Large intestine (tissue), 3 donors: ENCODE data around the gene PAMR1. TPM values are rescaled to one million over a fixed set of nuclear protein-coding genes. Genes with fewer than 3 reads are reported as not detected.

ENCODE experiments used
- DNase-seq, 2 donors: peaks; one replicate each; pipeline versions ENCODE4 v3.0.0 to v3.0.0-alpha.2; 2013
- H3K27ac ChIP-seq: one replicate; pipeline ENCODE4 v1.5.1; 2013; ENCODE audit warnings: low read length
- H3K27me3 ChIP-seq: 2 replicates; pipeline ENCODE4 v1.6.1; 2013; ENCODE audit warnings: low read length; ENCODE audit not compliant: control insufficient read depth, insufficient read depth
- H3K36me3 ChIP-seq: 2 replicates; pipeline ENCODE4 v1.6.1; 2013; ENCODE audit warnings: low read length; ENCODE audit not compliant: control insufficient read depth, insufficient read depth
- H3K4me1 ChIP-seq: one replicate; pipeline ENCODE4 v1.6.1; 2013; ENCODE audit warnings: low read length; ENCODE audit not compliant: control insufficient read depth, insufficient read depth
- H3K4me3 ChIP-seq: one replicate; pipeline ENCODE4 v1.5.1; 2013; ENCODE audit warnings: low read length
- H3K9me3 ChIP-seq: one replicate; pipeline ENCODE4 v1.6.1; 2013; ENCODE audit warnings: mild to moderate bottlenecking, low read depth, low read length, moderate library complexity; ENCODE audit not compliant: control insufficient read depth
- WGBS: methylation state at CpG from one replicate; pipeline ENCODE4 v1.1.5; 2013; ENCODE audit warnings: low lambda C conversion rate; ENCODE audit not compliant: insufficient coverage; 5-methylcytosine and 5-hydroxymethylcytosine counted together
- polyA plus RNA-seq: library from polyadenylated mRNA; unstranded; fragments of 120-200 nt; gene quantifications from one replicate; pipeline ENCODE4 v1.2.1, GENCODE V29; 2013

PAMR1 gene
- polyA plus RNA-seq, 1 donor: 8.3 TPM

GRCh38 chr11:35464308-35464707 lies 61.1 kb downstream of the PAMR1 start:
- Histone ChIP-seq H3K4me1 (no peaks in the 10 kb centered on the region), H3K27me3 (peaks cover 4% of the 10 kb centered on the region), H3K9me3 (no peaks in the 10 kb centered on the region), H3K27ac (no peak overlapping the region), H3K4me3 (no peak overlapping the region), H3K36me3 (no peaks in the 10 kb centered on the region)
- no peak for DNase-seq
- WGBS: 100% methylated on average over 1 of the region's 1 CpG

- Histone ChIP-seq H3K9me3 (no peaks in the 10 kb centered on the region), H3K4me1 (no peaks in the 10 kb centered on the region), H3K27me3 (peaks cover 4% of the 10 kb centered on the region), H3K4me3 (no peak overlapping the region), H3K36me3 (no peaks in the 10 kb centered on the region), H3K27ac (no peak overlapping the region)
- no CpG with 5 or more reads among the region's 13 CpGs for WGBS
- no peak for DNase-seq
Measured at GRCh38 chr11:35463331-35463751, 62.1 kb downstream of the PAMR1 start.

GRCh38 chr11:35461917-35462538 lies 63.4 kb downstream of the PAMR1 start:
- H3K27me3 ChIP-seq: peaks cover 2% of the 10 kb centered on the region
- H3K4me1 ChIP-seq: no peaks in the 10 kb centered on the region
- no CpG with 5 or more reads among the region's 2 CpGs for WGBS
- H3K4me3 ChIP-seq: no peak overlapping the region
- DNase-seq: no peak
- no peaks in the 10 kb centered on the region for H3K36me3 ChIP-seq
- H3K9me3 ChIP-seq: no peaks in the 10 kb centered on the region
- H3K27ac ChIP-seq: no peak overlapping the region

DNA sequence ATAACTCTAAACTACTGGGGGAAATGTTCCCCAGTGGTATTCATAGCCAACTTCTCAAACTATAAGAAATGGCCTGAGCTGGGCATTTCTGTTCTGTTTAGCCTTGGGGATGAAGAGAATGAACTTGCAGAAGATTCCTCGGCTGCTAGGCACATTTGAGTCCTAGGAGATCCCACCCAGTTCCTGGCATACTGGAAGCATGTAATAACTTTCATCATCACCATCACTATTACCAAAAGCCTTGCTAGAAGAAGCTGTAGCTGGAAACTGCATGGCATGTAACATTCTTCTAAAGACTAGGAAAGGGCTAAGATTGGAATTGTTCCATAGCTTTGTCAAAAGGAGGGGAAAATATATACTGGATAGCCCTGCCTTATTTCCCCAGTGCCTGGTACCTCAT lies 65.9 kb downstream of the PAMR1 start:
- H3K9me3 ChIP-seq: no peaks in the 10 kb centered on the region
- no CpG with 5 or more reads among the region's 1 CpG for WGBS
- no peak overlapping the region for H3K4me3 ChIP-seq
- no peaks in the 10 kb centered on the region for H3K4me1 ChIP-seq
- H3K36me3 ChIP-seq: no peaks in the 10 kb centered on the region
- peaks cover 2% of the 10 kb centered on the region for H3K27me3 ChIP-seq
- no peak for DNase-seq
- H3K27ac ChIP-seq: no peak overlapping the region

DNA sequence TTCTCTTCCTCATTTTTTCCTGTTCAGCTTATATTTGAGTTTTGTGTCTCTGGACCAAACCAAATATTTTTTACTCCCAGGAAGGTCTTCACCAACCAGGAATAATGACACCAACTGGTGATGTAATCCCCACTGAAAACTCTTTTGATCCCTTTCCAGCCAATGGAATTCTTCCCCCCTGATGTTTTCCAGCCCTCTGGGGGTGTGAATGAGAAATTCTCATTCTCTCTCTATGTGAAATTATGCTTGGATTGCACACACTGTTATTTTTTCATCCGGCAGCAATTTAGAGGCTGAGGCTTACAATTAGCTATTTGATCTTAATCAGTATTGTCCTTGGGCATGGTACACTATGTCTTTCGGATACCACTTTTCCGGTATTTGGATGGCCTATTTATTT lies 66.6 kb downstream of the PAMR1 start:
- Histone ChIP-seq H3K4me1 (no peaks in the 10 kb centered on the region), H3K4me3 (no peak overlapping the region), H3K27me3 (peaks cover 2% of the 10 kb centered on the region), H3K9me3 (no peaks in the 10 kb centered on the region), H3K36me3 (no peaks in the 10 kb centered on the region), H3K27ac (no peak overlapping the region)
- DNase-seq: no peak
- no CpG with 5 or more reads among the region's 3 CpGs for WGBS

- no CpG with 5 or more reads among the region's 1 CpG for WGBS
- peaks cover 2% of the 10 kb centered on the region for H3K27me3 ChIP-seq
Measured at GRCh38 chr11:35454362-35454761, 71.1 kb downstream of the PAMR1 start.

GRCh38 chr11:35436581-35437250 lies 88.7 kb downstream of the PAMR1 start:
- no peak overlapping the region for H3K27ac ChIP-seq
- H3K4me1 ChIP-seq: no peaks in the 10 kb centered on the region
- no peaks in the 10 kb centered on the region for H3K36me3 ChIP-seq
- peaks cover 22% of the 10 kb centered on the region for H3K27me3 ChIP-seq
- no CpG with 5 or more reads among the region's 2 CpGs for WGBS
- DNase-seq: no peak
- H3K9me3 ChIP-seq: no peaks in the 10 kb centered on the region
- H3K4me3 ChIP-seq: no peak overlapping the region

More at GRCh38 chr11:35454362-35454761, 71.1 kb downstream of the PAMR1 start:
- Histone ChIP-seq H3K36me3 (no peaks in the 10 kb centered on the region), H3K9me3 (no peaks in the 10 kb centered on the region), H3K4me3 (no peak overlapping the region), H3K4me1 (no peaks in the 10 kb centered on the region), H3K27ac (no peak overlapping the region)
- DNase-seq: no peak

DNA sequence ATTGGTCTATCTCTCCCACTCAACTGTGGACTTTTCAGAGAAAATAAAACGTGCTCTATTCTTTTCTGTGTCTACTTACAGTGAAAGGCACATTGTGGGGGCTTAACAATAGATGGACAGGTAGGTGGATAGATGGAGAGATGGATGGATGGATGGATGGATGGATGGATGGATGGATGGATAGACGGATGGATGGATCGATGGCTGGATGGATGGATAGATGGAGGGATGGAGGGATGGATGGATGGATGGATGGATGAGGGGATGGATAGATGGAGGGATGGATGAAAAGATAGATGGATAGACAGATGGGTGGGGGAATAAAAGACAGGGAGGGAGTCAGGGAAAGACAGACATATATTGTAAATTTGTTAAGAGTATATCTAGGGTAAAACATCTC lies 91.8 kb downstream of the PAMR1 start:
- 94% methylated on average over 2 of the region's 3 CpGs for WGBS
- H3K27me3 ChIP-seq: peaks cover 25% of the 10 kb centered on the region
- no peaks in the 10 kb centered on the region for H3K9me3 ChIP-seq
- no peak overlapping the region for H3K4me3 ChIP-seq
- no peaks in the 10 kb centered on the region for H3K36me3 ChIP-seq
- no peak for DNase-seq
- H3K4me1 ChIP-seq: no peaks in the 10 kb centered on the region
- no peak overlapping the region for H3K27ac ChIP-seq

- peaks cover 26% of the 10 kb centered on the region for H3K27me3 ChIP-seq
- no peaks in the 10 kb centered on the region for H3K36me3 ChIP-seq
- no peak for DNase-seq
- no peaks in the 10 kb centered on the region for H3K9me3 ChIP-seq
- no peak overlapping the region for H3K27ac ChIP-seq
- no peaks in the 10 kb centered on the region for H3K4me1 ChIP-seq
- no CpG with 5 or more reads among the region's 14 CpGs for WGBS
- no peak overlapping the region for H3K4me3 ChIP-seq
Measured at GRCh38 chr11:35432464-35432863, 93.0 kb downstream of the PAMR1 start.

GRCh38 chr11:35427071-35427470 lies 98.3 kb downstream of the PAMR1 start:
- no peak for DNase-seq
- peaks cover 52% of the 10 kb centered on the region for H3K27me3 ChIP-seq
- H3K36me3 ChIP-seq: no peaks in the 10 kb centered on the region
- 27% methylated on average over 1 of the region's 3 CpGs for WGBS
- H3K27ac ChIP-seq: no peak overlapping the region
- no peaks in the 10 kb centered on the region for H3K4me1 ChIP-seq
- no peak overlapping the region for H3K4me3 ChIP-seq
- no peaks in the 10 kb centered on the region for H3K9me3 ChIP-seq

DNA sequence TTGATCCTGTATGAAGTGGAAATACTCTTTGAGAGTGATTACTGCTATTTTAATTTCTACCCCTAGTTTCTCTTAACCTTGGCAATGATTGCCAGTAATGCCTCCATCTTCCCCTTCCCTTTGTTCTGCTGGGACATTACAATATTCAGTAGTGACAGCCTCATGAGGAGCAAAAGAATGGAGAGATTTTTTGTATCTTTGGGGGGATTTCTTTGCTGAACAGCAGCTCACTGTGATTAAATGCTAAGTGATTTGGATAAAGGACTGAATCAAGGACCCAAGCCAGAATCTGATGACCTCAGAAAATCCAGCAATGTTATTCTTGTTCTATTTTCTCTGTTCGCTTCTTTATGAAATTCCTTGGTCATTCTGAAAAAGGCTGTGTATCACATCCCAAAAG lies 99.1 kb downstream of the PAMR1 start:
- H3K9me3 ChIP-seq: no peaks in the 10 kb centered on the region
- H3K4me1 ChIP-seq: no peaks in the 10 kb centered on the region
- no peak for DNase-seq
- H3K36me3 ChIP-seq: no peaks in the 10 kb centered on the region
- H3K4me3 ChIP-seq: no peak overlapping the region
- H3K27me3 ChIP-seq: peaks cover 59% of the 10 kb centered on the region
- no peak overlapping the region for H3K27ac ChIP-seq
- WGBS: 100% methylated on average over 1 of the region's 1 CpG
